ENCODE measurements around the gene SPATA12. TPM values are rescaled to one million over a fixed set of nuclear protein-coding genes. Genes with fewer than 3 reads are reported as not detected.

Gene SPATA12
- total RNA-seq, 1 donor from 2014 or later: not detected

GRCh38 chr3:57046101-57046765 lies 14.2 kb upstream of the SPATA12 start:
- H3K9ac ChIP-seq (ENCODE audit: low read length): no peak overlapping the region

GRCh38 chr3:57048052-57048671 lies 12.3 kb upstream of the SPATA12 start:
- Histone ChIP-seq H3K9ac (ENCODE audit: low read length) (no peak overlapping the region), H3K4me3 (ENCODE audit: insufficient read depth, low read depth, low read length) (no peak overlapping the region), H3K27me3 (ENCODE audit: insufficient read depth, low read length) (no peaks in the 10 kb centered on the region), H2AFZ (ENCODE audit: low read depth, low read length) (no peak overlapping the region), H3K4me1 (ENCODE audit: insufficient read depth, low read length) (no peaks in the 10 kb centered on the region), H3K9me3 (ENCODE audit: insufficient read depth, low read depth, low read length) (no peaks in the 10 kb centered on the region), H3K36me3 (ENCODE audit: insufficient read depth, low read length) (no peaks in the 10 kb centered on the region), H3K27ac (ENCODE audit: low read depth, low read length) (no peak overlapping the region), H3K4me2 (ENCODE audit: low read length) (no peak overlapping the region), H3K79me2 (ENCODE audit: insufficient read depth, low read length) (no peaks in the 10 kb centered on the region), H4K20me1 (ENCODE audit: insufficient read depth, low read length) (peaks cover 12% of the 10 kb centered on the region)
- Mint-ChIP-seq H3K27me3 (ENCODE audit: low read depth, unreplicated experiment) (peaks cover 8% of the 10 kb centered on the region), H3K4me3 (ENCODE audit: unreplicated experiment) (no peak overlapping the region), H3K27ac (ENCODE audit: unreplicated experiment) (no peak overlapping the region), H3K9me3 (ENCODE audit: unreplicated experiment) (no peaks in the 10 kb centered on the region), H3K4me1 (ENCODE audit: low read depth, unreplicated experiment) (no peaks in the 10 kb centered on the region), H3K36me3 (ENCODE audit: low read depth, unreplicated experiment) (peaks cover 7% of the 10 kb centered on the region)
- peak; percentile 73 for DNase-seq (ENCODE audit: low read depth)
- TF ChIP-seq EZH2 (IDR thresholded peaks at IDR 0.05; ENCODE audit: insufficient read depth, low read length): no peak
- no peak for TF ChIP-seq CTCF (IDR thresholded peaks at IDR 0.05; ENCODE audit: insufficient read depth, low read depth, low read length)
- no peak for FAIRE-seq

More at GRCh38 chr3:57046101-57046765, 14.2 kb upstream of the SPATA12 start:
- Histone ChIP-seq H3K9me3 (ENCODE audit: insufficient read depth, low read depth, low read length) (no peaks in the 10 kb centered on the region), H3K27ac (ENCODE audit: low read depth, low read length) (no peak overlapping the region), H4K20me1 (ENCODE audit: insufficient read depth, low read length) (peaks cover 16% of the 10 kb centered on the region), H3K79me2 (ENCODE audit: insufficient read depth, low read length) (no peaks in the 10 kb centered on the region), H3K4me3 (ENCODE audit: insufficient read depth, low read depth, low read length) (no peak overlapping the region), H2AFZ (ENCODE audit: low read depth, low read length) (no peak overlapping the region), H3K4me2 (ENCODE audit: low read length) (no peak overlapping the region), H3K36me3 (ENCODE audit: insufficient read depth, low read length) (no peaks in the 10 kb centered on the region), H3K4me1 (ENCODE audit: insufficient read depth, low read length) (no peaks in the 10 kb centered on the region), H3K27me3 (ENCODE audit: insufficient read depth, low read length) (no peaks in the 10 kb centered on the region)
- Mint-ChIP-seq H3K4me3 (ENCODE audit: unreplicated experiment) (no peak overlapping the region), H3K27ac (ENCODE audit: unreplicated experiment) (no peak overlapping the region), H3K36me3 (ENCODE audit: low read depth, unreplicated experiment) (peaks cover 7% of the 10 kb centered on the region), H3K9me3 (ENCODE audit: unreplicated experiment) (no peaks in the 10 kb centered on the region), H3K4me1 (ENCODE audit: low read depth, unreplicated experiment) (no peaks in the 10 kb centered on the region), H3K27me3 (ENCODE audit: low read depth, unreplicated experiment) (peaks cover 8% of the 10 kb centered on the region)
- FAIRE-seq (no peak), DNase-seq (ENCODE audit: low read depth) (no peak)
- no peak for TF ChIP-seq EZH2 (IDR thresholded peaks at IDR 0.05; ENCODE audit: insufficient read depth, low read length)
- no peak for TF ChIP-seq CTCF (IDR thresholded peaks at IDR 0.05; ENCODE audit: insufficient read depth, low read depth, low read length)

- H3K4me2 ChIP-seq (ENCODE audit: low read length): no peak overlapping the region
- peaks cover 8% of the 10 kb centered on the region for H3K27me3 Mint-ChIP-seq (ENCODE audit: low read depth, unreplicated experiment)
- TF ChIP-seq EZH2 (IDR thresholded peaks at IDR 0.05; ENCODE audit: insufficient read depth, low read length) (no peak), CTCF (IDR thresholded peaks at IDR 0.05; ENCODE audit: insufficient read depth, low read depth, low read length) (no peak)
These were observed 11.7 kb upstream of the SPATA12 start for GRCh38 chr3:57048728-57049127.

More at GRCh38 chr3:57048728-57049127, 11.7 kb upstream of the SPATA12 start:
- Histone ChIP-seq H3K9me3 (ENCODE audit: insufficient read depth, low read depth, low read length) (no peaks in the 10 kb centered on the region), H3K4me3 (ENCODE audit: insufficient read depth, low read depth, low read length) (no peak overlapping the region), H3K27me3 (ENCODE audit: insufficient read depth, low read length) (no peaks in the 10 kb centered on the region), H2AFZ (ENCODE audit: low read depth, low read length) (no peak overlapping the region), H3K4me1 (ENCODE audit: insufficient read depth, low read length) (no peaks in the 10 kb centered on the region), H4K20me1 (ENCODE audit: insufficient read depth, low read length) (peaks cover 12% of the 10 kb centered on the region), H3K27ac (ENCODE audit: low read depth, low read length) (no peak overlapping the region), H3K79me2 (ENCODE audit: insufficient read depth, low read length) (no peaks in the 10 kb centered on the region), H3K9ac (ENCODE audit: low read length) (no peak overlapping the region), H3K36me3 (ENCODE audit: insufficient read depth, low read length) (no peaks in the 10 kb centered on the region)
- DNase-seq (ENCODE audit: low read depth) (no peak), FAIRE-seq (no peak)
- Mint-ChIP-seq H3K9me3 (ENCODE audit: unreplicated experiment) (no peaks in the 10 kb centered on the region), H3K4me1 (ENCODE audit: low read depth, unreplicated experiment) (no peaks in the 10 kb centered on the region), H3K36me3 (ENCODE audit: low read depth, unreplicated experiment) (peaks cover 7% of the 10 kb centered on the region), H3K27ac (ENCODE audit: unreplicated experiment) (no peak overlapping the region), H3K4me3 (ENCODE audit: unreplicated experiment) (no peak overlapping the region)

Measured in astrocyte (in vitro differentiated cells and primary cell).